Endothelial cell of umbilical vein (primary cell): ENCODE data around the gene SPECC1L. TPM values are rescaled to one million over a fixed set of nuclear protein-coding genes. Genes with fewer than 3 reads are reported as not detected.

Experiments
- BruUV-seq: library from RNA; stranded (reverse); fragments of 400-500 nt; replicated peaks from 2 replicates; lab custom pipeline; 2021; lab: Mats Ljungman, UMichigan
- CTCF ChIA-PET: fragments of 300-600, 350-600 bp; sonication (Branson Sonifier 250); formaldehyde crosslinking; loops from one replicate; lab custom pipeline; 2021; ENCODE audit warnings: antibody characterized with exemption, inconsistent platforms; lab: Charles Lee
- POLR2A ChIA-PET: fragments of 300-600, 350-600 bp; sonication (Branson Sonifier 250); formaldehyde crosslinking; loops from one replicate; lab custom pipeline; 2021; ENCODE audit warnings: antibody characterized with exemption, inconsistent platforms; lab: Charles Lee
- DNase-seq: peaks from one replicate; pipeline ENCODE4 v3.0.0-alpha.2; 2011; ENCODE audit warnings: low read depth, low spot score
- FAIRE-seq: peaks from 2 replicates; lab custom pipeline; 2011; peaks lifted over from hg19 to GRCh38; lab: Jason Lieb, UNC
- H2AFZ ChIP-seq: 2 replicates; pipeline ENCODE4 v1.6.0; 2012; ENCODE audit warnings: low read depth, low read length, control low read depth, inconsistent platforms
- H3K27ac ChIP-seq: 2 replicates; pipeline ENCODE4 v1.5.1; 2011; ENCODE audit warnings: low read depth, mild to moderate bottlenecking, control low read depth, low read length, moderate library complexity; ENCODE audit not compliant: insufficient read depth
- H3K27me3 ChIP-seq, 2 experiments: 2 replicates each; pipeline versions ENCODE4 v1.6.0 to v1.6.1; 2011; ENCODE audit warnings: low read length in 2 of 2, mixed read lengths in 1 of 2; ENCODE audit not compliant: control insufficient read depth in 2 of 2, insufficient read depth in 2 of 2
- H3K36me3 ChIP-seq, 2 experiments: 2 replicates in 1 of 2; 3 replicates in 1 of 2; pipeline ENCODE4 v1.5.1; 2011; ENCODE audit warnings: low read length in 2 of 2, mild to moderate bottlenecking in 1 of 2, moderate library complexity in 1 of 2; ENCODE audit not compliant: control insufficient read depth in 2 of 2, insufficient read depth in 2 of 2; ENCODE audit errors: extremely low read depth in 1 of 2
- H3K4me1 ChIP-seq: 3 replicates; pipeline ENCODE4 v1.5.1; 2011; ENCODE audit warnings: mild to moderate bottlenecking, low read length; ENCODE audit not compliant: control insufficient read depth, insufficient read depth; ENCODE audit errors: extremely low read depth
- H3K4me2 ChIP-seq: 2 replicates; pipeline ENCODE4 v1.6.1; 2011; ENCODE audit warnings: low read length, control low read depth, mixed read lengths; ENCODE audit not compliant: insufficient read depth
- H3K4me3 ChIP-seq, 3 experiments: fragments of 200-600 bp in 1 of 3; sonication (generic), shearing (Covaris generic) in 1 of 3; replicated peaks in 1 of 3; 2 replicates each; pipeline ENCODE4 v1.5.1; 2011 to 2016; ENCODE audit warnings: control low read depth in 3 of 3, low read length in 3 of 3, mild to moderate bottlenecking in 2 of 3, inconsistent platforms in 1 of 3, low read depth in 1 of 3, moderate library complexity in 1 of 3; ENCODE audit not compliant: insufficient read depth in 1 of 3
- H3K79me2 ChIP-seq: 2 replicates; pipeline ENCODE4 v1.6.0; 2012; ENCODE audit warnings: low read length, inconsistent platforms; ENCODE audit not compliant: control insufficient read depth, insufficient read depth
- H3K9ac ChIP-seq: replicated peaks from 2 replicates; pipeline ENCODE3; 2011; ENCODE audit warnings: low read length, control low read depth; ENCODE audit not compliant: insufficient read depth; ENCODE audit errors: extremely low read depth
- H3K9me1 ChIP-seq: replicated peaks from 3 replicates; pipeline ENCODE4 v1.6.0; 2011; ENCODE audit warnings: mild to moderate bottlenecking, low read length; ENCODE audit not compliant: control insufficient read depth, insufficient read depth; ENCODE audit errors: extremely low read depth
- H3K9me3 ChIP-seq: replicated peaks from 2 replicates; pipeline ENCODE4 v1.5.1; 2012; ENCODE audit warnings: low read length, inconsistent platforms; ENCODE audit not compliant: control insufficient read depth, insufficient read depth
- H4K20me1 ChIP-seq: replicated peaks from 2 replicates; pipeline ENCODE3; 2011; ENCODE audit warnings: mild to moderate bottlenecking, low read length; ENCODE audit not compliant: control insufficient read depth, insufficient read depth; ENCODE audit errors: extremely low read depth
- CTCF ChIP-seq, 2 donors: IDR thresholded peaks; 1 replicate in 1 of 2; 2 replicates in 1 of 2; pipeline ENCODE4 v1.5.1; 2011; ENCODE audit warnings: low read length in 2 of 2, mild to moderate bottlenecking in 2 of 2, moderate library complexity in 2 of 2, control low read depth in 1 of 2, inconsistent platforms in 1 of 2, low read depth in 1 of 2; ENCODE audit not compliant: insufficient read depth in 1 of 2; ENCODE audit errors: extremely low read depth in 1 of 2
- FOS ChIP-seq: IDR thresholded peaks from 2 replicates; pipeline ENCODE4 v1.6.1; 2011; ENCODE audit warnings: mild to moderate bottlenecking, low read length, moderate library complexity, borderline replicate concordance; ENCODE audit not compliant: insufficient read depth
- MAX ChIP-seq: IDR thresholded peaks from 2 replicates; pipeline ENCODE4 v1.6.1; 2011; ENCODE audit not compliant: insufficient read depth, insufficient read length
- dilution Hi-C: fragments of 300-500 bp; cut with MboI; formaldehyde crosslinking; loops from one replicate; pipeline ENCODE4 v1.15.0; 2019; ENCODE audit warnings: low sequenced_read_pairs; ENCODE audit not compliant: extremely low pct_ligation_motif_present
- intact Hi-C: fragments of 100-400 bp; cut with micrococcal nuclease; formaldehyde crosslinking; loops from one replicate; pipeline ENCODE4 v1.10.0; 2022
- polyA plus RNA-seq, 4 experiments: library from polyadenylated mRNA; depleted of rRNA in 3 of 4; stranded (reverse) in 3 of 4; unstranded in 1 of 4; fragments of >200 nt; gene quantifications; 2 replicates each; pipeline versions ENCODE4 v1.2.1 to v1.2.3, GENCODE V29; 2011 to 2012; ENCODE audit warnings: missing spikeins in 1 of 4
- total RNA-seq: library from RNA; stranded (reverse); gene quantifications from 2 replicates; pipeline ENCODE4 v1.2.3, GENCODE V29; 2021

Gene SPECC1L
- total and polyA plus RNA-seq, 2 donors (not counting 3 experiments of a cell fraction or from before 2014, with no cell fraction given): 22.8 to 79.3 TPM

- BruUV-seq: no TSS peak
- Histone ChIP-seq H3K4me3 (no peak overlapping the region), H3K4me1 (peaks cover 28% of the 10 kb centered on the region), H4K20me1 (no peaks in the 10 kb centered on the region), H3K36me3 (peaks cover 0 to 15% of the 10 kb centered on the region in 2 experiments), H3K27me3 (no peaks in the 10 kb centered on the region), H3K4me2 (no peak overlapping the region), H2AFZ (no peak overlapping the region), H3K9ac (no peak overlapping the region), H3K27ac (no peak overlapping the region), H3K9me3 (no peaks in the 10 kb centered on the region), H3K79me2 (no peaks in the 10 kb centered on the region), H3K9me1 (no peaks in the 10 kb centered on the region)
- dilution Hi-C loops (no loop called here), intact Hi-C loops (no loop called here)
- TF ChIP-seq MAX: no peak
- TF ChIP-seq CTCF (IDR thresholded peaks at IDR 0.05; ENCODE audit: extremely low read depth in 1 of 2, insufficient read depth in 1 of 2, low read depth in 1 of 2, low read length in 2 of 2): no peak
- TF ChIP-seq FOS: no peak
- DNase-seq: no peak
- ChIA-PET CTCF (interaction anchor here (1.2 to 1.9 kb wide), 2 partner anchors 12 to 16 kb away, joined by 3 to 7 read pairs; no protein-coding TSS in a partner anchor), POLR2A (no interaction called here)
- FAIRE-seq: peak; percentile 21
Measured at GRCh38 chr22:24417901-24418641, 147.4 kb downstream of the SPECC1L start.
